Measurements from ENCODE around the gene SH2D4B. TPM values are rescaled to one million over a fixed set of nuclear protein-coding genes. Genes with fewer than 3 reads are reported as not detected.

SH2D4B gene
- total and polyA plus RNA-seq, 2 donors (not counting 3 experiments of a cell fraction or from before 2014, with no cell fraction given): not detected

DNA sequence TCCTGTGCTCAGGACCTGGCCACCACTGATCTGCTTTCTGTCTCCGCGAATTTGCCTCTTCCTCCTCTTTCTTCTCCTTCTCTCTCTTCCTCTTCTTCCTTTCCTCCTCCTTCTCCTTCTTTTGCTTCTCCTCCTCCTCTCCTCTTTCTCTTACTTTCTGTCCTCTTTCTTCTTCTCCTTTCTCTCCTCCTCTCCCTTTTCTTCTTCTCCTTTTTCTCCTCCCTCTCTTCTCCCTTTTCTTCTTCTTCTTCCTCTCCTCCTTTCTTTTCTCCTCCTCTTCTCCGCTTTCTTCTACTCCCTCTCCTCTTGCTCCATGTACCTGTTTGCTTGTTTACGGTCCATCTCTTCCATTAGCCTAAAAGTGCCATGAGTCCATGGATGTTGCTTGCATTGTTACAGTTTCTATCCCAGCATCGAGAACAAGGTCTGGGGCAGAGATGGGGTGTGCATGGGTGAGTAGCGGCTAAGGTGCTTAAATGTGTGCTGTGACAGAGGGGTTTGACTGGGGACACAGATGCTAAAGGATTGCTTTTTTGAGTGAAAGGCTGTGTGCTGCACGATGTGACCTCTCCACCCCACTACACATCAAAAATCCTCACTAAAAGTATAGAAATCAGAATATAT lies 7.7 kb downstream of the SH2D4B start:
- CTCF ChIA-PET: no interaction called here
- dilution Hi-C loops (cut with MboI; ENCODE audit: extremely low pct_ligation_motif_present, low sequenced_read_pairs) (no loop called here), intact Hi-C loops (cut with micrococcal nuclease) (no loop called here)
- FAIRE-seq (no peak), DNase-seq (ENCODE audit: low read depth, low spot score) (no peak)
- H3K4me1 ChIP-seq (ENCODE audit: control insufficient read depth, extremely low read depth, insufficient read depth, low read length): no peaks in the 10 kb centered on the region
- H3K79me2 ChIP-seq (ENCODE audit: control insufficient read depth, insufficient read depth, low read length): no peaks in the 10 kb centered on the region
- H2AFZ ChIP-seq (ENCODE audit: low read depth, low read length): no peak overlapping the region
- no peak overlapping the region for H3K4me3 ChIP-seq (replicated peaks in 1 of 3; ENCODE audit: insufficient read depth in 1 of 3, low read depth in 1 of 3, low read length in 3 of 3)
- no peak overlapping the region for H3K9ac ChIP-seq (replicated peaks; ENCODE audit: extremely low read depth, insufficient read depth, low read length)
- H4K20me1 ChIP-seq (replicated peaks; ENCODE audit: control insufficient read depth, extremely low read depth, insufficient read depth, low read length): no peaks in the 10 kb centered on the region
- no peak overlapping the region for H3K27ac ChIP-seq (ENCODE audit: insufficient read depth, low read depth, low read length)
- peaks cover 2 to 11% of the 10 kb centered on the region in 2 experiments for H3K27me3 ChIP-seq (ENCODE audit: control insufficient read depth in 2 of 2, insufficient read depth in 2 of 2, low read length in 2 of 2)
- POLR2A ChIA-PET: no interaction called here
- TF ChIP-seq MYC (IDR thresholded peaks at IDR 0.05; ENCODE audit: low read depth, low read length) (no peak), FOS (IDR thresholded peaks at IDR 0.05; ENCODE audit: borderline replicate concordance, insufficient read depth, low read length) (no peak), POLR2AphosphoS5 (IDR thresholded peaks at IDR 0.05; ENCODE audit: insufficient read depth, low read depth, low read length) (no peak), EZH2 (IDR thresholded peaks at IDR 0.05; ENCODE audit: borderline replicate concordance, low read depth, low read length, severe bottlenecking) (no peak), JUN (IDR thresholded peaks at IDR 0.05; ENCODE audit: borderline replicate concordance, insufficient read depth, insufficient read length, low read depth) (no peak), POLR2A (IDR thresholded peaks at IDR 0.05; ENCODE audit: low read depth, low read length) (no peak), GATA2 (IDR thresholded peaks at IDR 0.05; ENCODE audit: insufficient read depth, insufficient read length, low read depth, low read length) (no peak)
- TF ChIP-seq, protein P1, sequence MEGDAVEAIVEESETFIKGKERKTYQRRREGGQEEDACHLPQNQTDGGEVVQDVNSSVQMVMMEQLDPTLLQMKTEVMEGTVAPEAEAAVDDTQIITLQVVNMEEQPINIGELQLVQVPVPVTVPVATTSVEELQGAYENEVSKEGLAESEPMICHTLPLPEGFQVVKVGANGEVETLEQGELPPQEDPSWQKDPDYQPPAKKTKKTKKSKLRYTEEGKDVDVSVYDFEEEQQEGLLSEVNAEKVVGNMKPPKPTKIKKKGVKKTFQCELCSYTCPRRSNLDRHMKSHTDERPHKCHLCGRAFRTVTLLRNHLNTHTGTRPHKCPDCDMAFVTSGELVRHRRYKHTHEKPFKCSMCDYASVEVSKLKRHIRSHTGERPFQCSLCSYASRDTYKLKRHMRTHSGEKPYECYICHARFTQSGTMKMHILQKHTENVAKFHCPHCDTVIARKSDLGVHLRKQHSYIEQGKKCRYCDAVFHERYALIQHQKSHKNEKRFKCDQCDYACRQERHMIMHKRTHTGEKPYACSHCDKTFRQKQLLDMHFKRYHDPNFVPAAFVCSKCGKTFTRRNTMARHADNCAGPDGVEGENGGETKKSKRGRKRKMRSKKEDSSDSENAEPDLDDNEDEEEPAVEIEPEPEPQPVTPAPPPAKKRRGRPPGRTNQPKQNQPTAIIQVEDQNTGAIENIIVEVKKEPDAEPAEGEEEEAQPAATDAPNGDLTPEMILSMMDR (IDR thresholded peaks at IDR 0.05; ENCODE audit: extremely low read depth in 1 of 2, insufficient read depth in 1 of 2, low read depth in 1 of 2, low read length in 2 of 2): no peak
- TF ChIP-seq, protein P2, sequence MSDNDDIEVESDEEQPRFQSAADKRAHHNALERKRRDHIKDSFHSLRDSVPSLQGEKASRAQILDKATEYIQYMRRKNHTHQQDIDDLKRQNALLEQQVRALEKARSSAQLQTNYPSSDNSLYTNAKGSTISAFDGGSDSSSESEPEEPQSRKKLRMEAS (IDR thresholded peaks at IDR 0.05; ENCODE audit: insufficient read depth, insufficient read length): no peak
- BruUV-seq (replicated peaks): no TSS peak
- no peaks in the 10 kb centered on the region for H3K9me1 ChIP-seq (replicated peaks; ENCODE audit: control insufficient read depth, extremely low read depth, insufficient read depth, low read length)
- H3K4me2 ChIP-seq (ENCODE audit: insufficient read depth, low read length): no peak overlapping the region
- no peaks in the 10 kb centered on the region for H3K9me3 ChIP-seq (replicated peaks; ENCODE audit: control insufficient read depth, insufficient read depth, low read length)
- H3K36me3 ChIP-seq (ENCODE audit: control insufficient read depth in 2 of 2, extremely low read depth in 1 of 2, insufficient read depth in 2 of 2, low read length in 2 of 2): no peaks in the 10 kb centered on the region

Data from endothelial cell of umbilical vein (primary cell).